Natural killer cell treated with Interleukin-12 subunit alpha and Interleukin-12 subunit beta and Interleukin-15 and Interleukin-18, amount 100 ng/mL, for 72 hours (primary cell): ENCODE data around the gene GOLGA1. TPM values are rescaled to one million over a fixed set of nuclear protein-coding genes. Genes with fewer than 3 reads are reported as not detected.
"Not testable (repeated sequence)": the region's sequence is repeated elsewhere in the genome, so short reads cannot be mapped to it uniquely, and the experiment has no call there.

Experiments
- ATAC-seq, 2 donors: fragments of 150-1000 bp; cut with Tn5 transposase in 1 of 2; sonication (Bioruptor Pico), chemical (Tn5 transposase) in 1 of 2; 2 replicates each; pipeline ENCODE4 v1.10.0; 2021
- DNase-seq: peaks from one replicate; pipeline ENCODE4 v3.0.0; 2022; ENCODE audit warnings: low spot score
- H3K27ac Mint-ChIP-seq, 2 donors: 1 replicate in 1 of 2; 2 replicates in 1 of 2; pipeline ENCODE4 v1.8.0; 2022; ENCODE audit warnings: mixed read lengths in 2 of 2, mild to moderate bottlenecking in 1 of 2, moderate library complexity in 1 of 2
- H3K27me3 Mint-ChIP-seq, 2 donors: 1 replicate in 1 of 2; 2 replicates in 1 of 2; pipeline ENCODE4 v1.8.0; 2022; ENCODE audit warnings: mixed read lengths in 2 of 2
- H3K36me3 Mint-ChIP-seq: one replicate; pipeline ENCODE4 v1.8.0; 2022; ENCODE audit warnings: mixed read lengths
- H3K4me1 Mint-ChIP-seq, 2 donors: 1 replicate in 1 of 2; 2 replicates in 1 of 2; pipeline ENCODE4 v1.8.0; 2022; ENCODE audit warnings: low read depth in 2 of 2, mixed read lengths in 2 of 2, mild to moderate bottlenecking in 1 of 2
- H3K4me3 Mint-ChIP-seq: one replicate; pipeline ENCODE4 v1.8.0; 2022; ENCODE audit warnings: mixed read lengths
- H3K9me3 Mint-ChIP-seq: 2 replicates; pipeline ENCODE4 v1.8.0; 2022; ENCODE audit warnings: mixed read lengths
- total RNA-seq, 2 donors: library from RNA; stranded (reverse); gene quantifications; one replicate each; pipeline ENCODE4 v1.2.3, GENCODE V29; 2022

Gene GOLGA1
- total RNA-seq, 2 donors from 2014 or later = 22.1 to 22.6 TPM

GRCh38 chr9:124855944-124856765, 84.7 kb downstream of the GOLGA1 start:
- no peaks in the 10 kb centered on the region for H3K9me3 Mint-ChIP-seq
- no peak overlapping the region for H3K4me3 Mint-ChIP-seq
- no peaks in the 10 kb centered on the region for H3K27me3 Mint-ChIP-seq
- ATAC-seq (peak in 1 of 2 donors; percentile 2), DNase-seq (no peak)
- peak overlapping the region in 1 of 2 donors; percentile 62 for H3K27ac Mint-ChIP-seq
- H3K4me1 Mint-ChIP-seq = peaks cover 27 to 28% of the 10 kb centered on the region in 2 donors
- peaks cover 14% of the 10 kb centered on the region for H3K36me3 Mint-ChIP-seq

- Mint-ChIP-seq H3K4me1 (peaks cover 24 to 29% of the 10 kb centered on the region in 2 donors), H3K27ac (peak overlapping the region; percentile 62 to 66), H3K36me3 (peaks cover 13% of the 10 kb centered on the region), H3K4me3 (no peak overlapping the region), H3K27me3 (no peaks in the 10 kb centered on the region), H3K9me3 (no peaks in the 10 kb centered on the region)
- ATAC-seq (no peak), DNase-seq (no peak)
These were observed 85.3 kb downstream of the GOLGA1 start for GRCh38 chr9:124855566-124855943.

- DNase-seq = no peak
- H3K4me1 Mint-ChIP-seq = peaks cover 17 to 22% of the 10 kb centered on the region in 2 donors
- H3K4me3 Mint-ChIP-seq = peak overlapping the region; percentile 4
- no peaks in the 10 kb centered on the region for H3K27me3 Mint-ChIP-seq
- H3K27ac Mint-ChIP-seq = peak overlapping the region; percentile 62 to 66
- peaks cover 6% of the 10 kb centered on the region for H3K36me3 Mint-ChIP-seq
- H3K9me3 Mint-ChIP-seq = no peaks in the 10 kb centered on the region
- no peak for ATAC-seq
These were observed 86.1 kb downstream of the GOLGA1 start for GRCh38 chr9:124854822-124855221.

- Mint-ChIP-seq H3K4me1 (peaks cover 12 to 16% of the 10 kb centered on the region in 2 donors), H3K9me3 (no peaks in the 10 kb centered on the region), H3K4me3 (no peak overlapping the region), H3K36me3 (no peaks in the 10 kb centered on the region), H3K27ac (peak overlapping the region in 1 of 2 donors; percentile 62), H3K27me3 (no peaks in the 10 kb centered on the region)
- DNase-seq = no peak
- no peak for ATAC-seq
These were observed 86.7 kb downstream of the GOLGA1 start for GRCh38 chr9:124854161-124854560.

- H3K27me3 Mint-ChIP-seq = no peaks in the 10 kb centered on the region
- peaks cover 12 to 16% of the 10 kb centered on the region in 2 donors for H3K4me1 Mint-ChIP-seq
- DNase-seq (peak; percentile 54), ATAC-seq (no peak)
- peak overlapping the region; percentile 69 for H3K4me3 Mint-ChIP-seq
- peak overlapping the region in 1 of 2 donors; percentile 81 for H3K27ac Mint-ChIP-seq
- no peaks in the 10 kb centered on the region for H3K36me3 Mint-ChIP-seq
- no peaks in the 10 kb centered on the region for H3K9me3 Mint-ChIP-seq
These were observed 87.2 kb downstream of the GOLGA1 start for GRCh38 chr9:124853605-124854143.

- Mint-ChIP-seq H3K4me1 (peaks cover 12 to 16% of the 10 kb centered on the region in 2 donors), H3K9me3 (no peaks in the 10 kb centered on the region), H3K27ac (peak within 1 kb of the TSS; percentile 62 to 81), H3K36me3 (no peaks in the 10 kb centered on the region), H3K4me3 (peak within 1 kb of the TSS; percentile 69), H3K27me3 (no peaks in the 10 kb centered on the region)
- peak; percentile 96 for DNase-seq
- peak; percentile 89 to 95 for ATAC-seq
These were observed 87.9 kb downstream of the GOLGA1 start, which contains the start of gene WDR38 for GRCh38 chr9:124852829-124853531. Gene WDR38, plus strand, starts transcription at chr9:124853460. Its CDS starts 72 bp downstream, at chr9:124853532.

- Mint-ChIP-seq H3K4me3 (peak overlapping the region; percentile 69), H3K27me3 (no peaks in the 10 kb centered on the region), H3K36me3 (no peaks in the 10 kb centered on the region), H3K27ac (peak overlapping the region; percentile 21 to 81), H3K9me3 (no peaks in the 10 kb centered on the region), H3K4me1 (peaks cover 12 to 16% of the 10 kb centered on the region in 2 donors)
- DNase-seq = peak; percentile 56
- no peak for ATAC-seq
These were observed 88.6 kb downstream of the GOLGA1 start for GRCh38 chr9:124852121-124852828.

GRCh38 chr9:124849801-124850200, 91.1 kb downstream of the GOLGA1 start:
- Mint-ChIP-seq H3K27ac (no peak overlapping the region), H3K4me1 (peaks cover 6 to 11% of the 10 kb centered on the region in 2 donors), H3K9me3 (no peaks in the 10 kb centered on the region), H3K27me3 (no peaks in the 10 kb centered on the region), H3K36me3 (no peaks in the 10 kb centered on the region), H3K4me3 (no peak overlapping the region)
- DNase-seq (peak; percentile 53), ATAC-seq (no peak)

GRCh38 chr9:124846969-124847368, 93.9 kb downstream of the GOLGA1 start:
- ATAC-seq = no peak
- no peaks in the 10 kb centered on the region for H3K9me3 Mint-ChIP-seq
- no peak for DNase-seq
- H3K27ac Mint-ChIP-seq = no peak overlapping the region
- no peaks in the 10 kb centered on the region for H3K36me3 Mint-ChIP-seq
- peaks cover 0 to 9% of the 10 kb centered on the region in 2 donors for H3K4me1 Mint-ChIP-seq
- no peak overlapping the region for H3K4me3 Mint-ChIP-seq
- no peaks in the 10 kb centered on the region for H3K27me3 Mint-ChIP-seq

- not testable (repeated sequence) for DNase-seq, H3K36me3 Mint-ChIP-seq, H3K4me3 Mint-ChIP-seq, H3K9me3 Mint-ChIP-seq, H3K27me3 Mint-ChIP-seq, ATAC-seq, H3K4me1 Mint-ChIP-seq, H3K27ac Mint-ChIP-seq
These were observed 94.4 kb downstream of the GOLGA1 start for GRCh38 chr9:124846467-124846866.

GRCh38 chr9:124844291-124844690, 96.6 kb downstream of the GOLGA1 start:
- Mint-ChIP-seq H3K27ac (no peak overlapping the region), H3K9me3 (no peaks in the 10 kb centered on the region), H3K36me3 (no peaks in the 10 kb centered on the region), H3K4me1 (peaks cover 0 to 6% of the 10 kb centered on the region in 2 donors), H3K27me3 (no peaks in the 10 kb centered on the region), H3K4me3 (no peak overlapping the region)
- no peak for ATAC-seq
- no peak for DNase-seq

GRCh38 chr9:124843456-124844034, 97.3 kb downstream of the GOLGA1 start:
- ATAC-seq = peak in 1 of 2 donors; percentile 20
- Mint-ChIP-seq H3K4me1 (peaks cover 0 to 6% of the 10 kb centered on the region in 2 donors), H3K4me3 (no peak overlapping the region), H3K9me3 (no peaks in the 10 kb centered on the region), H3K27me3 (no peaks in the 10 kb centered on the region), H3K27ac (no peak overlapping the region), H3K36me3 (no peaks in the 10 kb centered on the region)
- no peak for DNase-seq
